Esophagus mucosa (tissue), 1 donor: ENCODE data around the gene TGFB1. TPM values are rescaled to one million over a fixed set of nuclear protein-coding genes. Genes with fewer than 3 reads are reported as not detected.
"Not testable (repeated sequence)": the region's sequence is repeated elsewhere in the genome, so short reads cannot be mapped to it uniquely, and the experiment has no call there.

ENCODE experiments used
- ATAC-seq: fragments of 200-7000 bp; cut with Tn5 transposase; one replicate; pipeline ENCODE4 v1.9.1; 2020
- total RNA-seq: library from RNA; stranded (reverse); gene quantifications from one replicate; pipeline ENCODE4 v1.2.4, GENCODE V29; 2023
- donor health status: DM: yes; HTN: yes; CAD: no.

The TGFB1 gene
- total RNA-seq, 1 donor from 2014 or later = 53.8 TPM

- no peak for ATAC-seq
Measured at GRCh38 chr19:41300555-41300954, 53.2 kb downstream of the TGFB1 start.

GRCh38 chr19:41299755-41300089, 54.0 kb downstream of the TGFB1 start:
- ATAC-seq = no peak

GRCh38 chr19:41299046-41299754, 54.5 kb downstream of the TGFB1 start:
- no peak for ATAC-seq

- no peak for ATAC-seq
Measured at GRCh38 chr19:41298348-41298964, 55.3 kb downstream of the TGFB1 start.

GRCh38 chr19:41297628-41298347, 55.9 kb downstream of the TGFB1 start:
- peak; percentile 24 for ATAC-seq

GRCh38 chr19:41296433-41296871, 57.3 kb downstream of the TGFB1 start:
- ATAC-seq = peak; percentile 61

GRCh38 chr19:41295499-41295898, 58.2 kb downstream of the TGFB1 start:
- ATAC-seq = no peak

GRCh38 chr19:41294393-41294792, 59.3 kb downstream of the TGFB1 start:
- ATAC-seq = no peak

GRCh38 chr19:41289814-41290213, 63.9 kb downstream of the TGFB1 start:
- ATAC-seq = not testable (repeated sequence)

- no peak for ATAC-seq
Measured at GRCh38 chr19:41288673-41289530, 64.8 kb downstream of the TGFB1 start.

Other genes starting within 250 kb of the TGFB1 start
- gene CYP2F1, start 239.5 kb downstream of the TGFB1 start, total RNA-seq = 0.36 TPM
- 10.4 TPM for gene CYP2S1, start 160.7 kb downstream of the TGFB1 start, total RNA-seq
- gene AXL, start 134.7 kb downstream of the TGFB1 start, total RNA-seq = 4.0 TPM
- 116 TPM for gene HNRNPUL1, start 89.5 kb downstream of the TGFB1 start, total RNA-seq
- gene CCDC97, start 43.8 kb downstream of the TGFB1 start, total RNA-seq = 19.3 TPM
- gene B9D2, start 10.2 kb upstream of the TGFB1 start, total RNA-seq = 4.3 TPM
- gene TMEM91, start 22.6 kb upstream of the TGFB1 start, total RNA-seq = 20.0 TPM
- gene EXOSC5, start 43.4 kb upstream of the TGFB1 start, total RNA-seq = 15.7 TPM
- 49.3 TPM for gene BCKDHA, start 43.9 kb upstream of the TGFB1 start, total RNA-seq
- 40.4 TPM for gene B3GNT8, start 73.5 kb upstream of the TGFB1 start, total RNA-seq
- gene DMAC2, start 86.0 kb upstream of the TGFB1 start, total RNA-seq = 34.6 TPM
- not detected for gene ERICH4, start 89.2 kb upstream of the TGFB1 start, total RNA-seq
- 2.0 TPM for gene CEACAM21, start 222.2 kb upstream of the TGFB1 start, total RNA-seq